ENCODE data around the gene CASP12. TPM values are rescaled to one million over a fixed set of nuclear protein-coding genes. Genes with fewer than 3 reads are reported as not detected.

Gene CASP12
- total and polyA plus RNA-seq, 2 experiments from 2014 or later = not detected

DNA sequence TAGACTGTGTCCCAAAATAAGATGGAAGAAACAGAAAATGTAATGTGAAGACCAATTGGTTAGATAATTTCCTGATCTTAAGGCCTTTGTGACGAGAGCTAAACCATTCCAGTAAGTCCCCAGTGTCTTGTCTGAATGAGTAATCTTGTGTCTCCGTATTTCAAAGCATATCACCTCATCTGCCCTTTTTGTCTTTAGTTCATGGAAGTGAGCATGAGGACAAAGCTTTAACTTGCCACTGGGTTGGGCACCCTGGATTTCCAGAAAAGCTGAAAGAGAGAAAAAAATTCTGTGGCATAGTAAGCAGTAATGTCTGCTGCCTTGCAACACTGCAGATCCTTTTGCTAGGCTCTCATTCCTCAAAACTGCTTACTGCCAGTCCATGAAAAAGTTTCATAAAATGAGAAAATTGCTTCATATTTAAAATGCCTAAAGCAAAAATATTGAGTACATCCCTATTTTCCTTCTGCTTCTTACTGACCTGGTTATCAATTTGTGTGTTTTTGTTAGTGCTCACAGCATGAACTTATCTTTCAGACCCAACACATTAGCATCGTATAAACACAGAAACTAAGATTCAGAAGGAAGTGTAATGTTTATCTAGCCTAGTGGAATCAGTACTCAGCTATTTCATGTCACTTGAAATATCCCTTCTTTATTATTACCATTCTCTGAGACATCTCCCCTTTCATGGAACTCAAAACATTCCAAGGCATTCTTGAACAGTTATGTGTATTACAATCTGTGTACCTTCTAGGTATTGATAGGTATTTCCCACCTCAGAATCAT is 5.3 kb downstream of the CASP12 start (continued):
- TF ChIP-seq, protein P1, sequence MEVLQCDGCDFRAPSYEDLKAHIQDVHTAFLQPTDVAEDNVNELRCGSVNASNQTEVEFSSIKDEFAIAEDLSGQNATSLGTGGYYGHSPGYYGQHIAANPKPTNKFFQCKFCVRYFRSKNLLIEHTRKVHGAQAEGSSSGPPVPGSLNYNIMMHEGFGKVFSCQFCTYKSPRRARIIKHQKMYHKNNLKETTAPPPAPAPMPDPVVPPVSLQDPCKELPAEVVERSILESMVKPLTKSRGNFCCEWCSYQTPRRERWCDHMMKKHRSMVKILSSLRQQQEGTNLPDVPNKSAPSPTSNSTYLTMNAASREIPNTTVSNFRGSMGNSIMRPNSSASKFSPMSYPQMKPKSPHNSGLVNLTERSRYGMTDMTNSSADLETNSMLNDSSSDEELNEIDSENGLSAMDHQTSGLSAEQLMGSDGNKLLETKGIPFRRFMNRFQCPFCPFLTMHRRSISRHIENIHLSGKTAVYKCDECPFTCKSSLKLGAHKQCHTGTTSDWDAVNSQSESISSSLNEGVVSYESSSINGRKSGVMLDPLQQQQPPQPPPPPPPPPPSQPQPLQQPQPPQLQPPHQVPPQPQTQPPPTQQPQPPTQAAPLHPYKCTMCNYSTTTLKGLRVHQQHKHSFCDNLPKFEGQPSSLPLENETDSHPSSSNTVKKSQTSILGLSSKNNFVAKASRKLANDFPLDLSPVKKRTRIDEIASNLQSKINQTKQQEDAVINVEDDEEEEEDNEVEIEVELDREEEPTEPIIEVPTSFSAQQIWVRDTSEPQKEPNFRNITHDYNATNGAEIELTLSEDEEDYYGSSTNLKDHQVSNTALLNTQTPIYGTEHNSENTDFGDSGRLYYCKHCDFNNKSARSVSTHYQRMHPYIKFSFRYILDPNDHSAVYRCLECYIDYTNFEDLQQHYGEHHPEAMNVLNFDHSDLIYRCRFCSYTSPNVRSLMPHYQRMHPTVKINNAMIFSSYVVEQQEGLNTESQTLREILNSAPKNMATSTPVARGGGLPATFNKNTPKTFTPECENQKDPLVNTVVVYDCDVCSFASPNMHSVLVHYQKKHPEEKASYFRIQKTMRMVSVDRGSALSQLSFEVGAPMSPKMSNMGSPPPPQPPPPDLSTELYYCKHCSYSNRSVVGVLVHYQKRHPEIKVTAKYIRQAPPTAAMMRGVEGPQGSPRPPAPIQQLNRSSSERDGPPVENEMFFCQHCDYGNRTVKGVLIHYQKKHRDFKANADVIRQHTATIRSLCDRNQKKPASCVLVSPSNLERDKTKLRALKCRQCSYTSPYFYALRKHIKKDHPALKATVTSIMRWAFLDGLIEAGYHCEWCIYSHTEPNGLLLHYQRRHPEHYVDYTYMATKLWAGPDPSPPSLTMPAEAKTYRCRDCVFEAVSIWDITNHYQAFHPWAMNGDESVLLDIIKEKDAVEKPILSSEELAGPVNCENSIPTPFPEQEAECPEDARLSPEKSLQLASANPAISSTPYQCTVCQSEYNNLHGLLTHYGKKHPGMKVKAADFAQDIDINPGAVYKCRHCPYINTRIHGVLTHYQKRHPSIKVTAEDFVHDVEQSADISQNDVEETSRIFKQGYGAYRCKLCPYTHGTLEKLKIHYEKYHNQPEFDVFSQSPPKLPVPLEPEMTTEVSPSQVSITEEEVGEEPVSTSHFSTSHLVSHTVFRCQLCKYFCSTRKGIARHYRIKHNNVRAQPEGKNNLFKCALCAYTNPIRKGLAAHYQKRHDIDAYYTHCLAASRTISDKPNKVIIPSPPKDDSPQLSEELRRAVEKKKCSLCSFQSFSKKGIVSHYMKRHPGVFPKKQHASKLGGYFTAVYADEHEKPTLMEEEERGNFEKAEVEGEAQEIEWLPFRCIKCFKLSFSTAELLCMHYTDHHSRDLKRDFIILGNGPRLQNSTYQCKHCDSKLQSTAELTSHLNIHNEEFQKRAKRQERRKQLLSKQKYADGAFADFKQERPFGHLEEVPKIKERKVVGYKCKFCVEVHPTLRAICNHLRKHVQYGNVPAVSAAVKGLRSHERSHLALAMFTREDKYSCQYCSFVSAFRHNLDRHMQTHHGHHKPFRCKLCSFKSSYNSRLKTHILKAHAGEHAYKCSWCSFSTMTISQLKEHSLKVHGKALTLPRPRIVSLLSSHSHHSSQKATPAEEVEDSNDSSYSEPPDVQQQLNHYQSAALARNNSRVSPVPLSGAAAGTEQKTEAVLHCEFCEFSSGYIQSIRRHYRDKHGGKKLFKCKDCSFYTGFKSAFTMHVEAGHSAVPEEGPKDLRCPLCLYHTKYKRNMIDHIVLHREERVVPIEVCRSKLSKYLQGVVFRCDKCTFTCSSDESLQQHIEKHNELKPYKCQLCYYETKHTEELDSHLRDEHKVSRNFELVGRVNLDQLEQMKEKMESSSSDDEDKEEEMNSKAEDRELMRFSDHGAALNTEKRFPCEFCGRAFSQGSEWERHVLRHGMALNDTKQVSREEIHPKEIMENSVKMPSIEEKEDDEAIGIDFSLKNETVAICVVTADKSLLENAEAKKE (CRISPR knock-in tag; IDR thresholded peaks at IDR 0.05) = no peak
- TF ChIP-seq NANOG (IDR thresholded peaks at IDR 0.05; ENCODE audit: borderline replicate concordance) (no peak), JUNB (IDR thresholded peaks at IDR 0.05; ENCODE audit: unreplicated experiment) (no peak), POLR2AphosphoS5 (IDR thresholded peaks at IDR 0.05; ENCODE audit: low read depth) (no peak)
- TF ChIP-seq, protein P2, sequence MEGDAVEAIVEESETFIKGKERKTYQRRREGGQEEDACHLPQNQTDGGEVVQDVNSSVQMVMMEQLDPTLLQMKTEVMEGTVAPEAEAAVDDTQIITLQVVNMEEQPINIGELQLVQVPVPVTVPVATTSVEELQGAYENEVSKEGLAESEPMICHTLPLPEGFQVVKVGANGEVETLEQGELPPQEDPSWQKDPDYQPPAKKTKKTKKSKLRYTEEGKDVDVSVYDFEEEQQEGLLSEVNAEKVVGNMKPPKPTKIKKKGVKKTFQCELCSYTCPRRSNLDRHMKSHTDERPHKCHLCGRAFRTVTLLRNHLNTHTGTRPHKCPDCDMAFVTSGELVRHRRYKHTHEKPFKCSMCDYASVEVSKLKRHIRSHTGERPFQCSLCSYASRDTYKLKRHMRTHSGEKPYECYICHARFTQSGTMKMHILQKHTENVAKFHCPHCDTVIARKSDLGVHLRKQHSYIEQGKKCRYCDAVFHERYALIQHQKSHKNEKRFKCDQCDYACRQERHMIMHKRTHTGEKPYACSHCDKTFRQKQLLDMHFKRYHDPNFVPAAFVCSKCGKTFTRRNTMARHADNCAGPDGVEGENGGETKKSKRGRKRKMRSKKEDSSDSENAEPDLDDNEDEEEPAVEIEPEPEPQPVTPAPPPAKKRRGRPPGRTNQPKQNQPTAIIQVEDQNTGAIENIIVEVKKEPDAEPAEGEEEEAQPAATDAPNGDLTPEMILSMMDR (conservative IDR thresholded peaks at IDR 0.05; ENCODE audit: low read depth in 2 of 2) = no peak

DNA sequence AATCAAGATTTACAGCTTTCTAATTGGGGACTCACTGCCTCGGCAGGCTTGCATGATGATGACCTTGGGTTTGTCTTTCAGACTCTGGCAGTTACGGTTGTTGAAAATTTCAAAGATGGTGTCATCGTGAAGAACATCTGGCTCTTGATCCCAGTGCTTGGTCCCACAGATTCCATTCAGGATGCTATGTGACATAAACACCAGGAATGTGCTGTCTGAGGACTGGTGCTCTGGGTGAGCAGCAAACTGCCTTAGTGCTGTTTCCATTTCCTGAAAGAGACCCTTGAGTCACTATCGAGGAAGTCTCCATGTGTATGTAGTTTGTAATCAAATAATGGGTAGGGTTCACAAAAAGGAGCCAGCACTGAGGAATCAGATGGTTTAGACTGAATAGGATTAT is 7.1 kb downstream of the CASP12 start:
- H3K4me2 ChIP-seq = no peak overlapping the region
- H3K4me3 Mint-ChIP-seq = no peak overlapping the region
- H3K4me1 Mint-ChIP-seq = peaks cover 22% of the 10 kb centered on the region
- H3K36me3 ChIP-seq (ENCODE audit: insufficient read depth) = no peaks in the 10 kb centered on the region
- H3K4me3 ChIP-seq = no peak overlapping the region
- H3K27ac ChIP-seq (ENCODE audit: low read depth) = no peak overlapping the region
- H3K36me3 Mint-ChIP-seq (ENCODE audit: low read depth) = no peaks in the 10 kb centered on the region
- peaks cover 4% of the 10 kb centered on the region for H3K27me3 Mint-ChIP-seq (ENCODE audit: insufficient read depth, low read depth, poor library complexity)
- no peaks in the 10 kb centered on the region for H3K79me2 ChIP-seq (replicated peaks; ENCODE audit: insufficient read depth)
- no peaks in the 10 kb centered on the region for H3F3A ChIP-seq (replicated peaks; ENCODE audit: low read depth)
- H3K27me3 ChIP-seq (ENCODE audit: insufficient read depth) = no peaks in the 10 kb centered on the region
- no peak for DNase-seq (ENCODE audit: low spot score)
- H3K27ac Mint-ChIP-seq = no peak overlapping the region
- no peak overlapping the region for H2AFZ ChIP-seq
- H4K20me1 ChIP-seq (replicated peaks; ENCODE audit: insufficient read depth) = no peaks in the 10 kb centered on the region
- no peaks in the 10 kb centered on the region for H3K9me3 Mint-ChIP-seq
- peaks cover 22% of the 10 kb centered on the region for H3K4me1 ChIP-seq (ENCODE audit: insufficient read depth)
- no peak for ATAC-seq
- peaks cover 3% of the 10 kb centered on the region; the same call in 1 of the 2 replicates for H3K9me2 ChIP-seq (ENCODE audit: insufficient read depth)
- TF ChIP-seq POLR2AphosphoS5 (IDR thresholded peaks at IDR 0.05; ENCODE audit: low read depth) = no peak
- TF ChIP-seq ZNF331 (CRISPR knock-in tag; IDR thresholded peaks at IDR 0.05; ENCODE audit: low read depth) = no peak
- TF ChIP-seq, protein P3, sequence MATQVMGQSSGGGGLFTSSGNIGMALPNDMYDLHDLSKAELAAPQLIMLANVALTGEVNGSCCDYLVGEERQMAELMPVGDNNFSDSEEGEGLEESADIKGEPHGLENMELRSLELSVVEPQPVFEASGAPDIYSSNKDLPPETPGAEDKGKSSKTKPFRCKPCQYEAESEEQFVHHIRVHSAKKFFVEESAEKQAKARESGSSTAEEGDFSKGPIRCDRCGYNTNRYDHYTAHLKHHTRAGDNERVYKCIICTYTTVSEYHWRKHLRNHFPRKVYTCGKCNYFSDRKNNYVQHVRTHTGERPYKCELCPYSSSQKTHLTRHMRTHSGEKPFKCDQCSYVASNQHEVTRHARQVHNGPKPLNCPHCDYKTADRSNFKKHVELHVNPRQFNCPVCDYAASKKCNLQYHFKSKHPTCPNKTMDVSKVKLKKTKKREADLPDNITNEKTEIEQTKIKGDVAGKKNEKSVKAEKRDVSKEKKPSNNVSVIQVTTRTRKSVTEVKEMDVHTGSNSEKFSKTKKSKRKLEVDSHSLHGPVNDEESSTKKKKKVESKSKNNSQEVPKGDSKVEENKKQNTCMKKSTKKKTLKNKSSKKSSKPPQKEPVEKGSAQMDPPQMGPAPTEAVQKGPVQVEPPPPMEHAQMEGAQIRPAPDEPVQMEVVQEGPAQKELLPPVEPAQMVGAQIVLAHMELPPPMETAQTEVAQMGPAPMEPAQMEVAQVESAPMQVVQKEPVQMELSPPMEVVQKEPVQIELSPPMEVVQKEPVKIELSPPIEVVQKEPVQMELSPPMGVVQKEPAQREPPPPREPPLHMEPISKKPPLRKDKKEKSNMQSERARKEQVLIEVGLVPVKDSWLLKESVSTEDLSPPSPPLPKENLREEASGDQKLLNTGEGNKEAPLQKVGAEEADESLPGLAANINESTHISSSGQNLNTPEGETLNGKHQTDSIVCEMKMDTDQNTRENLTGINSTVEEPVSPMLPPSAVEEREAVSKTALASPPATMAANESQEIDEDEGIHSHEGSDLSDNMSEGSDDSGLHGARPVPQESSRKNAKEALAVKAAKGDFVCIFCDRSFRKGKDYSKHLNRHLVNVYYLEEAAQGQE (IDR thresholded peaks at IDR 0.05; ENCODE audit: unreplicated experiment) = no peak
- no peak for TF ChIP-seq STAT1 (IDR thresholded peaks at IDR 0.05; ENCODE audit: unreplicated experiment)
- TF ChIP-seq, protein P2 (conservative IDR thresholded peaks at IDR 0.05; ENCODE audit: low read depth in 2 of 2) = no peak

All from GM23338 (cell line).